ENCODE data around the gene IGF2. TPM values are rescaled to one million over a fixed set of nuclear protein-coding genes. Genes with fewer than 3 reads are reported as not detected.

Gene IGF2
- total RNA-seq, 2 experiments from 2014 or later, result not detected

- ChIA-PET CTCF (interaction anchor here (0.8 to 1.1 kb wide), 2 partner anchors 9 to 448 kb away, joined by 3 read pairs; no protein-coding TSS in a partner anchor), POLR2A (no interaction called here)
- Histone ChIP-seq H3K36me3 (ENCODE audit: insufficient read depth, low read length) (no peaks in the 10 kb centered on the region), H3K9me3 (ENCODE audit: control insufficient read depth in 1 of 2, insufficient read depth in 1 of 2, low read length in 2 of 2) (peaks cover 0 to 25% of the 10 kb centered on the region in 2 experiments), H3K4me1 (ENCODE audit: insufficient read depth, low read length) (peaks cover 20% of the 10 kb centered on the region), H3K27ac (ENCODE audit: low read depth in 1 of 2, low read length in 2 of 2) (no peak overlapping the region), H3K4me3 (ENCODE audit: low read length) (no peak overlapping the region), H3K27me3 (ENCODE audit: control insufficient read depth in 1 of 2, insufficient read depth in 2 of 2, low read length in 2 of 2) (peaks cover 54 to 81% of the 10 kb centered on the region in 2 experiments)
- DNase-seq, result no peak
- TF ChIP-seq CTCF (IDR thresholded peaks at IDR 0.05), result no peak
- Mint-ChIP-seq H3K27me3 (peaks cover 67% of the 10 kb centered on the region), H3K27ac (no peak overlapping the region), H3K4me1 (ENCODE audit: low read depth) (peaks cover 18% of the 10 kb centered on the region), H3K4me3 (no peak overlapping the region), H3K36me3 (ENCODE audit: low read depth) (no peaks in the 10 kb centered on the region), H3K9me3 (no peaks in the 10 kb centered on the region)
- intact Hi-C loops (cut with DNase I, micrococcal nuclease), result no loop called here
- ATAC-seq (ENCODE audit: poor library complexity), result no peak
These were observed 3.1 kb upstream of the IGF2 start for GRCh38 chr11:2142300-2142759.

DNA sequence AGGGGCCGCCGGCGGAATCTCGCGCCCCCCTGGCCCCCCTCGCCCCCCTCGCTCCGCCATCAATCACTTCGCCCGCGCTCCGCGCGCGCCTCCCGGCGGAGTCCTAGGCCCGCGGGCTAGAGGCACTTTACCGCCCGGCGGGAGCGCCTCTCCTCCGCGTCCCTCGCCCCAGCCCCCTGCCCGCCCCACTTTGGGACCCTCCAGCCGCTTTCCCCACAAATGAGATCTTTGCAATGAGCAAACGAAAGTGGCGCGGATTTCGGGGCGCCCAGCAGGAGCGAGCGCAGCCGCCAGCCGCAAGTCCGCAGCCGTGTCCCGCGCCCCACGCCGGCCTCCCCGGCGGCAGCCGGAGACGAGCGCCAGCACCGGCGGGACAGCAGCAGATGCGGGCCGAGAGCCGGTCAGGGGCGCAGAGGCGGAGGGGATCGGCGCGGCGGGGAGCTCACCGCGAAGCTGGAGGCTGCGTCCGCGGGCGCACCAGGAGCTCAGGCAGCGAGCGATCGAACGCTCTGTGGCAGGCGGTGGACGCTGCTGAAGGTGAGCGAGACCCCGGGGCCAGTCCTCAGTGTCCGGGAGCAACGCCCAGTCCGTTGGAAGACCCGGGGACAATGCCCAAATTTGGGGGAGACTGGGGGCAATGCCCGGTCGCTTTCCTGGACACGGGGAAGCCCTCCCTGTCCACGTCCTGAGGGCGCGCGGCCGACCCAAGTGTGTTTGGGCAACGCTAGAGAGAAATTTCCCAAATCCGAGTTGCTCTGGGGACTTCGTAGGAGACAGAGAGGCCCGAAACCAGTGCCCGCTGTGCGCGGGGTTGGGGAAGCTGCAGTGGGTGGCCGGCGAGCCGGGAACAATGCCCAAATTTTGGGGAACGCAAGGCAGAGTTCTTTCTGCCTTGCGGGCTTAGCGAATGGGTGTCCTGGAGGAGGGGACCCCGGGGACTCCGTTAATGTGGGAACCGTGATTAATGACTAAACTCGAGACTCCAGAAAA lies 1.5 kb upstream of the IGF2 start:
- DNase-seq (no peak), ATAC-seq (ENCODE audit: poor library complexity) (no peak)
- Mint-ChIP-seq H3K9me3 (no peaks in the 10 kb centered on the region), H3K36me3 (ENCODE audit: low read depth) (no peaks in the 10 kb centered on the region), H3K4me1 (ENCODE audit: low read depth) (peaks cover 18% of the 10 kb centered on the region), H3K27ac (no peak overlapping the region), H3K4me3 (peak overlapping the region; percentile 60), H3K27me3 (peaks cover 66% of the 10 kb centered on the region)
- H3K27ac ChIP-seq (ENCODE audit: low read depth in 1 of 2, low read length in 2 of 2), result no peak overlapping the region
- peaks cover 0 to 12% of the 10 kb centered on the region in 2 experiments for H3K9me3 ChIP-seq (ENCODE audit: control insufficient read depth in 1 of 2, insufficient read depth in 1 of 2, low read length in 2 of 2)
- ChIA-PET CTCF (no interaction called here), POLR2A (no interaction called here)
- peaks cover 22% of the 10 kb centered on the region for H3K4me1 ChIP-seq (ENCODE audit: insufficient read depth, low read length)
- TF ChIP-seq CTCF (IDR thresholded peaks at IDR 0.05), result no peak
- H3K36me3 ChIP-seq (ENCODE audit: insufficient read depth, low read length), result no peaks in the 10 kb centered on the region
- H3K4me3 ChIP-seq (ENCODE audit: low read length), result no peak overlapping the region
- intact Hi-C loops (cut with DNase I, micrococcal nuclease), result no loop called here
- peaks cover 55 to 82% of the 10 kb centered on the region in 2 experiments for H3K27me3 ChIP-seq (ENCODE audit: control insufficient read depth in 1 of 2, insufficient read depth in 2 of 2, low read length in 2 of 2)

- H3K27me3 ChIP-seq (ENCODE audit: control insufficient read depth in 1 of 2, insufficient read depth in 2 of 2, low read length in 2 of 2), result peaks cover 47 to 76% of the 10 kb centered on the region in 2 experiments
- H3K27ac ChIP-seq (ENCODE audit: low read depth in 1 of 2, low read length in 2 of 2), result no peak overlapping the region
- H3K36me3 Mint-ChIP-seq (ENCODE audit: low read depth), result no peaks in the 10 kb centered on the region
- CTCF ChIA-PET, result no interaction called here
- no peak for ATAC-seq (ENCODE audit: poor library complexity)
- POLR2A ChIA-PET, result no interaction called here
- TF ChIP-seq CTCF (IDR thresholded peaks at IDR 0.05), result no peak
- H3K36me3 ChIP-seq (ENCODE audit: insufficient read depth, low read length), result no peaks in the 10 kb centered on the region
- DNase-seq, result no peak
- peaks cover 66% of the 10 kb centered on the region for H3K27me3 Mint-ChIP-seq
- peaks cover 22% of the 10 kb centered on the region for H3K4me1 ChIP-seq (ENCODE audit: insufficient read depth, low read length)
- intact Hi-C loops (cut with DNase I, micrococcal nuclease), result no loop called here
- H3K9me3 ChIP-seq (ENCODE audit: control insufficient read depth in 1 of 2, insufficient read depth in 1 of 2, low read length in 2 of 2), result peaks cover 0 to 9% of the 10 kb centered on the region in 2 experiments
- H3K4me3 Mint-ChIP-seq, result no peak overlapping the region
- no peaks in the 10 kb centered on the region for H3K9me3 Mint-ChIP-seq
- H3K27ac Mint-ChIP-seq, result no peak overlapping the region
- H3K4me3 ChIP-seq (ENCODE audit: low read length), result no peak overlapping the region
- H3K4me1 Mint-ChIP-seq (ENCODE audit: low read depth), result peaks cover 18% of the 10 kb centered on the region
These were observed 590 bp upstream of the IGF2 start for GRCh38 chr11:2139621-2140337.
